SK-N-SH (cell line): ENCODE results near the gene KSR2. TPM values are rescaled to one million over a fixed set of nuclear protein-coding genes. Genes with fewer than 3 reads are reported as not detected.

Source experiments
- CTCF ChIA-PET: fragments of 300-600, 350-600 bp; formaldehyde crosslinking; extraction: SDS; loops from one replicate; lab custom pipeline; 2021; lab: Yijun Ruan, JAX
- POLR2A ChIA-PET: fragments of 350-600 bp; sonication (Branson Sonifier 250); formaldehyde crosslinking; extraction: SDS; loops from one replicate; lab custom pipeline; 2020; ENCODE audit warnings: antibody characterized with exemption, inconsistent platforms; lab: Yijun Ruan, JAX
- DNase-seq: peaks from one replicate; pipeline ENCODE4 v3.0.0; 2012
- H2AFZ ChIP-seq: fragments of 200-600 bp; sonication (generic); 2 replicates; pipeline ENCODE4 v1.8.1; 2016; ENCODE audit warnings: antibody characterized with exemption, mild to moderate bottlenecking, low read depth
- H3F3A ChIP-seq: fragments of 200-600 bp; sonication (generic); replicated peaks from 2 replicates; pipeline ENCODE3; 2016; ENCODE audit warnings: antibody characterized with exemption, mild to moderate bottlenecking; ENCODE audit not compliant: insufficient read depth
- H3K27ac ChIP-seq, 2 experiments: fragments of 200-500 bp in 1 of 2; fragments of 200-600 bp in 1 of 2; sonication (Bioruptor generic) in 1 of 2; sonication (generic), shearing (Covaris generic) in 1 of 2; 2 replicates each; pipeline versions ENCODE4 v1.5.1 to v1.6.1; 2014 to 2016; ENCODE audit warnings: low read depth in 2 of 2, inconsistent platforms in 1 of 2, low read length in 1 of 2, mild to moderate bottlenecking in 1 of 2, mixed read lengths in 1 of 2
- H3K27me3 ChIP-seq: fragments of 200-600 bp; sonication (generic), shearing (Covaris generic); 2 replicates; pipeline ENCODE4 v1.6.1; 2016; ENCODE audit warnings: mixed run types; ENCODE audit not compliant: insufficient read depth
- H3K36me3 ChIP-seq, 2 experiments: fragments of 200-500 bp in 1 of 2; fragments of 200-600 bp in 1 of 2; sonication (Bioruptor generic) in 1 of 2; sonication (generic) in 1 of 2; replicated peaks in 1 of 2; 2 replicates each; pipeline versions ENCODE3 to v1.5.1; 2014 to 2016; ENCODE audit warnings: low read length in 1 of 2, mild to moderate bottlenecking in 1 of 2; ENCODE audit not compliant: insufficient read depth in 2 of 2, control insufficient read depth in 1 of 2
- H3K4me1 ChIP-seq, 2 experiments: fragments of 200-500 bp in 1 of 2; fragments of 200-600 bp in 1 of 2; sonication (Bioruptor generic) in 1 of 2; sonication (generic), shearing (Covaris generic) in 1 of 2; 2 replicates each; pipeline versions ENCODE4 v1.5.1 to v1.6.1; 2014 to 2016; ENCODE audit warnings: low read depth in 1 of 2, low read length in 1 of 2, mixed run types in 1 of 2; ENCODE audit not compliant: insufficient read depth in 2 of 2, control insufficient read depth in 1 of 2
- H3K4me2 ChIP-seq: fragments of 200-600 bp; sonication (generic), shearing (Covaris generic); 2 replicates; pipeline ENCODE4 v1.6.1; 2017; ENCODE audit warnings: mixed run types
- H3K4me3 ChIP-seq, 2 experiments: fragments of 200-500 bp in 1 of 2; fragments of 200-600 bp in 1 of 2; sonication (Bioruptor generic) in 1 of 2; sonication (generic), shearing (Covaris generic) in 1 of 2; 2 replicates each; pipeline versions ENCODE4 v1.5.1 to v1.8.1; 2014 to 2016; ENCODE audit warnings: low read depth in 2 of 2, inconsistent platforms in 1 of 2, low read length in 1 of 2, mild to moderate bottlenecking in 1 of 2, mixed read lengths in 1 of 2, moderate library complexity in 1 of 2
- H3K79me2 ChIP-seq: fragments of 200-600 bp; sonication (generic); 2 replicates; pipeline ENCODE4 v1.8.1; 2017; ENCODE audit warnings: mild to moderate bottlenecking; ENCODE audit not compliant: insufficient read depth
- H3K9ac ChIP-seq: fragments of 200-600 bp; sonication (generic); 2 replicates; pipeline ENCODE4 v1.6.1; 2017; ENCODE audit warnings: mixed run types
- H3K9me2 ChIP-seq: fragments of 200-600 bp; sonication (generic); 2 replicates; pipeline ENCODE4 v1.6.1; 2017; ENCODE audit warnings: mixed run types
- H3K9me3 ChIP-seq: fragments of 200-600 bp; sonication (generic); 2 replicates; pipeline ENCODE4 v1.6.1; 2017; ENCODE audit warnings: mixed run types, mild to moderate bottlenecking, moderate library complexity
- H4K20me1 ChIP-seq: fragments of 200-600 bp; sonication (generic); 2 replicates; pipeline ENCODE4 v1.6.1; 2017; ENCODE audit warnings: mild to moderate bottlenecking, mixed run types; ENCODE audit not compliant: insufficient read depth
- EP300 ChIP-seq, 2 experiments: IDR thresholded peaks; 2 replicates each; pipeline versions ENCODE4 v1.4.0 to v1.6.1; 2012; ENCODE audit warnings: borderline replicate concordance in 1 of 2, low read depth in 1 of 2, low read length in 1 of 2
- EZH2phosphoT487 ChIP-seq: fragments of 200-600 bp; sonication (generic); IDR thresholded peaks from 2 replicates; pipeline ENCODE4 v1.6.1; 2017; ENCODE audit warnings: low read depth, mixed run types, mild to moderate bottlenecking, antibody characterized with exemption, moderate library complexity, borderline replicate concordance
- GABPA ChIP-seq: IDR thresholded peaks from 2 replicates; pipeline ENCODE4 v1.4.0; 2012; ENCODE audit warnings: low read depth, mild to moderate bottlenecking
- GATA2 ChIP-seq: sonication (generic); formaldehyde crosslinking; IDR thresholded peaks from 2 replicates; pipeline ENCODE4 v1.5.0; 2020; ENCODE audit warnings: mild to moderate bottlenecking, missing genetic modification reagents
- MAX ChIP-seq: IDR thresholded peaks from 2 replicates; pipeline ENCODE4 v1.4.0; 2012; ENCODE audit warnings: low read depth
- MEF2A ChIP-seq: IDR thresholded peaks from 2 replicates; pipeline ENCODE4 v1.4.0; 2012; ENCODE audit warnings: low read depth, borderline replicate concordance
- PBX3 ChIP-seq: IDR thresholded peaks from 2 replicates; pipeline ENCODE4; 2012
- RAD21 ChIP-seq: IDR thresholded peaks from 2 replicates; pipeline ENCODE4 v1.6.1; 2012; ENCODE audit warnings: mild to moderate bottlenecking, low read length
- RFX5 ChIP-seq: IDR thresholded peaks from 2 replicates; pipeline ENCODE4 v1.6.1; 2012; ENCODE audit warnings: mild to moderate bottlenecking, improper control_type of control experiment, low read length
- SIN3A ChIP-seq: IDR thresholded peaks from 2 replicates; pipeline ENCODE4 v1.6.1; 2012; ENCODE audit warnings: low read depth, mild to moderate bottlenecking, low read length, moderate library complexity, borderline replicate concordance
- TCF12 ChIP-seq: IDR thresholded peaks from 2 replicates; pipeline ENCODE4 v1.4.0; 2012
- USF1 ChIP-seq: IDR thresholded peaks from 2 replicates; pipeline ENCODE4 v1.4.0; 2012; ENCODE audit warnings: low read depth, borderline replicate concordance
- WGBS: methylation state at CpG from one replicate; pipeline ENCODE4 v1.1.6; 2017; ENCODE audit warnings: low lambda C conversion rate; 5-methylcytosine and 5-hydroxymethylcytosine counted together
- polyA plus RNA-seq, 3 experiments: library from polyadenylated mRNA; depleted of rRNA; stranded (reverse); fragments of >200 nt; gene quantifications; 2 replicates each; pipeline ENCODE4 v1.2.3, GENCODE V29; 2012

Gene KSR2
- polyA plus RNA-seq, 1 of the 3 experiments (the other 2 are of a cell fraction): 0.12 TPM

GRCh38 chr12:117494833-117495655, 473.7 kb downstream of the KSR2 start:
- POLR2A ChIA-PET: no interaction called here
- Histone ChIP-seq H3K27me3 (no peaks in the 10 kb centered on the region), H3K79me2 (no peaks in the 10 kb centered on the region), H2AFZ (no peak overlapping the region), H3K4me2 (no peak overlapping the region)
- no peak for TF ChIP-seq USF1
- peak in 1 of 2 experiments; percentile 26; a peak in 1 of 4 replicates for TF ChIP-seq EP300 (IDR thresholded peaks at IDR 0.05; ENCODE audit: borderline replicate concordance in 1 of 2, low read depth in 1 of 2, low read length in 1 of 2)
- TF ChIP-seq, all 33 proteins: peak for 1
- no peaks in the 10 kb centered on the region for H3K9me3 ChIP-seq
- no peaks in the 10 kb centered on the region for H3K9me2 ChIP-seq
- H3K4me3 ChIP-seq: no peak overlapping the region
- no peaks in the 10 kb centered on the region for H3F3A ChIP-seq
- H3K4me1 ChIP-seq: peaks cover 0 to 40% of the 10 kb centered on the region in 2 experiments; a peak in 2 of 4 replicates
- no peaks in the 10 kb centered on the region for H3K36me3 ChIP-seq
- WGBS: 37% methylated on average over 6 of the region's 8 CpGs
- no peak overlapping the region for H3K9ac ChIP-seq
- H3K27ac ChIP-seq: peak overlapping the region in 1 of 2 experiments; percentile 70; a peak in 2 of 4 replicates
- CTCF ChIA-PET: interaction anchor here (0.7 to 1.5 kb wide), 4 partner anchors 19 to 456 kb away, joined by 3 to 4 read pairs (median 3); no protein-coding TSS in a partner anchor
- no peak for DNase-seq
- no peaks in the 10 kb centered on the region for H4K20me1 ChIP-seq

GRCh38 chr12:117491711-117492110, 477.1 kb downstream of the KSR2 start:
- H3K4me2 ChIP-seq: no peak overlapping the region
- no peak overlapping the region for H3K4me3 ChIP-seq
- H3K27me3 ChIP-seq: no peaks in the 10 kb centered on the region
- TF ChIP-seq GATA2 (peak; percentile 29; the same call in 1 of the 2 replicates), SIN3A (no peak), MEF2A (no peak), EP300 (IDR thresholded peaks at IDR 0.05; ENCODE audit: borderline replicate concordance in 1 of 2, low read depth in 1 of 2, low read length in 1 of 2) (no peak)
- TF ChIP-seq, all 33 proteins: peak for 1
- Histone ChIP-seq H2AFZ (no peak overlapping the region), H3K79me2 (no peaks in the 10 kb centered on the region), H3K36me3 (no peaks in the 10 kb centered on the region), H3K9me2 (no peaks in the 10 kb centered on the region), H3K4me1 (peaks cover 5 to 30% of the 10 kb centered on the region in 2 experiments; a peak in 3 of 4 replicates), H3K9ac (no peak overlapping the region), H3K9me3 (no peaks in the 10 kb centered on the region), H4K20me1 (no peaks in the 10 kb centered on the region), H3K27ac (peak overlapping the region in 1 of 2 experiments; percentile 70; a peak in 1 of 4 replicates), H3F3A (peaks cover 9% of the 10 kb centered on the region)
- no peak for DNase-seq
- CTCF ChIA-PET: interaction anchor here (1.1 kb wide), 1 partner anchor 18 kb away, joined by 4 read pairs; no protein-coding TSS in a partner anchor
- POLR2A ChIA-PET: interaction anchor here (0.7 kb wide), 1 partner anchor 82 kb away, joined by 3 read pairs; no protein-coding TSS in a partner anchor
- 69% methylated on average over 7 of the region's 7 CpGs for WGBS

- H3K9ac ChIP-seq: no peak overlapping the region
- no peak overlapping the region for H2AFZ ChIP-seq
- no peaks in the 10 kb centered on the region for H3K9me3 ChIP-seq
- no peaks in the 10 kb centered on the region for H4K20me1 ChIP-seq
- H3F3A ChIP-seq: peaks cover 11% of the 10 kb centered on the region
- H3K79me2 ChIP-seq: no peaks in the 10 kb centered on the region
- no peaks in the 10 kb centered on the region for H3K9me2 ChIP-seq
- CTCF ChIA-PET: no interaction called here
- TF ChIP-seq MAX: no peak
- no peak for TF ChIP-seq RFX5
- TF ChIP-seq TCF12: no peak
- TF ChIP-seq SIN3A: no peak
- TF ChIP-seq PBX3: no peak
- TF ChIP-seq GABPA: no peak
- TF ChIP-seq RAD21: no peak
- TF ChIP-seq GATA2: no peak
- no peak for TF ChIP-seq EZH2phosphoT487
- TF ChIP-seq, all 33 proteins: peak for 0
- no peak overlapping the region for H3K4me3 ChIP-seq
- no peaks in the 10 kb centered on the region for H3K36me3 ChIP-seq
- H3K4me1 ChIP-seq: peaks cover 5 to 17% of the 10 kb centered on the region in 2 experiments; a peak in 3 of 4 replicates
- POLR2A ChIA-PET: no interaction called here
- H3K27ac ChIP-seq: no peak overlapping the region
- no peak overlapping the region for H3K4me2 ChIP-seq
- DNase-seq: no peak
- WGBS: 79% methylated on average over 3 of the region's 3 CpGs
- no peaks in the 10 kb centered on the region for H3K27me3 ChIP-seq
These were observed 478.7 kb downstream of the KSR2 start for GRCh38 chr12:117490130-117490529.
